ENCODE results near the gene WDR37.

Gene WDR37

DNA sequence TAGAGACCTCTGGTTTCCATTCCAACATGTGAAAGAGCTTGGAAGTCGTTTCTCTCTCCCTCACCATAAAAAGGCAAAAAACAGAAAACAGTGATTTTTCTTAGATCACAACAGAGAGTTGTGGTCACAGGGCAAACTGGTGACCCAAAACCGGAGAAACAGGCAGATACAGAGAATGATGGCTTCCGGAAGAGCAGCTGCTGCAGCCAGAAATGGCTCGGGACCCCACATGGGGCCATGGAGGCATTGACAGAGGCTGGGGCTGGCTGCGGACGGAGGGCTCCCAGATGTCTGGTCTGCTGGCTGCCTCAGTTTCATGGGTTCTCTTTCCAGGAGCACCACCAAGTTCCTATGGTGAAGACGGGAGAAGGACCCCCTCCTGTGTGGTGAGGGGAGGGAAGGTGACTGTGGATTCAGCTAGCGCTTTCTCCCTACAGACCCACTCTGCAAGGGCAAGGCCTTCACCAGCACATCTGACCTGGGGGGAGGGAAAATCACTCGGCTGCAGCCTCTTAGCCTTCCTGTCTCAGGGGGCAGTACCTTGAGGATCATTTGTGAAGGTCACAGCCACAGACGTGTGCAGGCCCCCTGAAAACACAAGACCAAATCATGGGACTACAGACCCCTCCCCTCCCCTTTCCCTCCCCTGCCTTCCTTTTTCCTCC is 81.4 kb downstream of the WDR37 start:
- H3K27ac ChIP-seq = peak overlapping the region; percentile 70; the same call in 1 of the 2 replicates
- H3K4me2 ChIP-seq = peak overlapping the region; percentile 86
- H3K4me1 ChIP-seq = peaks cover 63% of the 10 kb centered on the region
- H3K4me3 ChIP-seq = peak overlapping the region; percentile 49
- H4K20me1 ChIP-seq = no peaks in the 10 kb centered on the region
- H3K36me3 ChIP-seq = no peaks in the 10 kb centered on the region; the same call in 1 of the 2 replicates
- no peak for TF ChIP-seq Cebpa-rat (IDR thresholded peaks at IDR 0.05)
- peak overlapping the region; percentile 38; the same call in 1 of the 2 replicates for H3K9ac ChIP-seq
- H3K27me3 ChIP-seq = no peaks in the 10 kb centered on the region
- peaks cover 21% of the 10 kb centered on the region for H3K9me3 ChIP-seq

DNA sequence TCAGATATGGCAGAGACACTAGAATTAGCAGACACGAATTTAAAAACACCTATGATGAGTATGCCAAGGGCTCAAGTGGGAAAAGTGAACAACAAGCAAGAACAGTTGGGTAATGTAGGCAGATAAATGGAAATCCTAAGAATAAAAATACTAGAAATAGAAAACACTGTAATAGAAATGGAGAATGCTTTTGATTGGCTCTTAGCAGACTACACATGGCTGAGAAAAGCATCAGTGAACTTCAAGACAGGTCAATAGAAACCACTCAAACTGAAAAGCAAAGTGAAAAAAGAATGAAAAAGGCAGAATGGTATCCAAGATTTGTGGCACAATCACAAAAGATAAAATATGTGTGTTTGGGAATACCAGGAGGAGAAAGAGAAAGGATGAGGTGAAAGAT is 82.3 kb downstream of the WDR37 start:
- Histone ChIP-seq H3K36me3 (no peaks in the 10 kb centered on the region; the same call in 1 of the 2 replicates), H3K9ac (no peak overlapping the region), H3K27me3 (no peaks in the 10 kb centered on the region), H4K20me1 (no peaks in the 10 kb centered on the region), H3K4me3 (no peak overlapping the region), H3K9me3 (peaks cover 28% of the 10 kb centered on the region), H3K4me2 (peak overlapping the region; percentile 27; the same call in 1 of the 2 replicates), H3K27ac (peak overlapping the region; percentile 19; the same call in 1 of the 2 replicates), H3K4me1 (peaks cover 56% of the 10 kb centered on the region)
- no peak for TF ChIP-seq Cebpa-rat (IDR thresholded peaks at IDR 0.05)

DNA sequence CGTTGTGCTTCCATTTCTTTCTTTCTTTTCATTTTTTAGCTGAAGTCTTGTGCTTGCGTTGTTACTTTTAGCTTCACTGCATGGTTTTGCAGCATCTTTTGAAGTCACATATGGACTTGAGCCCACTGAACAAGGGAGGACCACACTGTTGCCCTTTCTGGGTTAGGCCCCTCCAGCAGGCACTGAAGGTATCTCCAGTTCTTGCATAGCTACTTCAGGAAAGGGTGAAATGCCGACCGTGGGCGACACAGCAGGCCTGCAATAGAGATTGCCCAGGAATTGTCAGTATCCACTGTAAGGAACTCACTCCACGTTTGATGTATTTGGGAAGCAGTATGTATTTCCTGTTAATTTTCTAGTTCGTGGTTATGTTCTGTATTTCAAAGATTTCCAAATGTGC is 85.1 kb downstream of the WDR37 start:
- no peaks in the 10 kb centered on the region for H3K27me3 ChIP-seq
- H3K4me2 ChIP-seq = no peak overlapping the region

DNA sequence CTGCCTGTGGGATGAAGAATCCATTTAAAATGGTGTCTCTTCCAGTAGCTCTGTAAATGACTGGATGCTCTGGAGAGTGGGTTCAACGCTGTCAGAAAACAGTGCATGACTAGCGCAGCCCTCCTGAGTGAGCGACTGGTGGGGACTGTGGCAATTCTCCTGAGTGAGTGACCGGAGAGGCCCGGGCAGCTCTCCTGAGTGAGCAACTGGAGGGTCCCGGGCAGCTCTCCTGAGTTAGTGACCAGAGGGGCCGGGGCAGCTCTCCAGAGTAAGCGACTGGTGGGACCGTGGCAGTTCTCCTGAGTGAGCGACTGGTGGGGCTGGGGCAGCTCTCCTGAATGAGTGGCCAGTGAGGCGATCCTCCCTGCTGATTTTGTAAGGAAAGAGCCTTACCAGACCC is 85.5 kb downstream of the WDR37 start:
- no peak overlapping the region for H3K9ac ChIP-seq
- H3K4me1 ChIP-seq = peaks cover 28% of the 10 kb centered on the region
- H3K36me3 ChIP-seq = no peaks in the 10 kb centered on the region
- H3K9me3 ChIP-seq = peaks cover 54% of the 10 kb centered on the region
- H3K4me2 ChIP-seq = no peak overlapping the region
- H3K27me3 ChIP-seq = no peaks in the 10 kb centered on the region
- H3K4me3 ChIP-seq = no peak overlapping the region
- H4K20me1 ChIP-seq = no peaks in the 10 kb centered on the region
- no peak for TF ChIP-seq Cebpa-rat (IDR thresholded peaks at IDR 0.05)
- no peak overlapping the region for H3K27ac ChIP-seq

More for the DNA sequence above, 85.1 kb downstream of the WDR37 start:
- Histone ChIP-seq H3K9me3 (peaks cover 49% of the 10 kb centered on the region), H3K4me3 (no peak overlapping the region), H3K27ac (no peak overlapping the region), H3K36me3 (no peaks in the 10 kb centered on the region), H3K4me1 (peaks cover 32% of the 10 kb centered on the region), H3K9ac (no peak overlapping the region), H4K20me1 (no peaks in the 10 kb centered on the region)
- no peak for TF ChIP-seq Cebpa-rat (IDR thresholded peaks at IDR 0.05)

DNA sequence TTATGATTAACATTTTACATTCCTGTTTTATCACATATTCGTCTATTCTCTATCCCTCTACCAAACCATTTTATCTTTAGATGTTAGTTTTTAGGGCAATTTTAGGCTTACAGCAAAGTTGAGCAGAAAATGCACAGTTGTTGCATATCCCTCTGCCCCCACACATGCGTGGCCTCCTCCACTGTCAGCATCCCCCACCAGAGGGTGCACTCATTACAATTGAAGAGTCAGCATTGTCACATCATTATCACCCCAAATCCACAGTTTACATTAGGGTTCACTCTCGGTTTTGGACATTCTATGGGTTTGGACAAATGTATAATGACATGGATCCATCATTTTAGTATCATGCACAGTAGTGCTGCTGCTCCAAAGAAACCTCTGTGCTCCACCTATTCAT is 86.4 kb downstream of the WDR37 start:
- Histone ChIP-seq H3K4me3 (no peak overlapping the region), H3K9ac (no peak overlapping the region), H3K9me3 (peaks cover 63% of the 10 kb centered on the region), H3K27me3 (no peaks in the 10 kb centered on the region), H4K20me1 (no peaks in the 10 kb centered on the region), H3K36me3 (no peaks in the 10 kb centered on the region), H3K4me2 (no peak overlapping the region), H3K27ac (no peak overlapping the region), H3K4me1 (peaks cover 19% of the 10 kb centered on the region)
- no peak for TF ChIP-seq Cebpa-rat (IDR thresholded peaks at IDR 0.05)

DNA sequence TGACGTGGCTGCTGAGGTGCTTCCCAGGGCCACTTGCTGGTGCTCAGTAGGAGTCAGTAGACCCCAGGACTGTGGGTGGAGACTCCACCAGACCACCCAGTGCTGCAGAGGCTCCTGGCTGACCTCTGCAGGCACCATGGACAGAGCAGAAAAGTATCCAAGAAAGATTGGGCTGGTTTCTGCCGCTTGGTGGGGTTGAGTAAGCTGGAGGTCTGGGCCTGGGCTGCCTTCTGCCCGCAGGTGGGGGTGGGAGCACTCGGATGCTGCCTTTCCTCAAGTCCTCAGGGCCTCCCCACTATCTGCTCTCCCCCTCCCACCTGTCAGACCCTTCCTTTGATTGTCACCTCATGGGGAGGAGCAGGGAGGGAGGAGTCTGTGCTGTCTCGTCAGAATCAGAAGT is 91.6 kb downstream of the WDR37 start:
- Histone ChIP-seq H3K4me1 (peaks cover 52% of the 10 kb centered on the region), H4K20me1 (no peaks in the 10 kb centered on the region), H3K27ac (peak overlapping the region; percentile 23; the same call in 1 of the 2 replicates), H3K27me3 (no peaks in the 10 kb centered on the region), H3K4me2 (no peak overlapping the region), H3K4me3 (no peak overlapping the region), H3K36me3 (no peaks in the 10 kb centered on the region), H3K9ac (no peak overlapping the region), H3K9me3 (peaks cover 57% of the 10 kb centered on the region)
- no peak for TF ChIP-seq Cebpa-rat (IDR thresholded peaks at IDR 0.05)

DNA sequence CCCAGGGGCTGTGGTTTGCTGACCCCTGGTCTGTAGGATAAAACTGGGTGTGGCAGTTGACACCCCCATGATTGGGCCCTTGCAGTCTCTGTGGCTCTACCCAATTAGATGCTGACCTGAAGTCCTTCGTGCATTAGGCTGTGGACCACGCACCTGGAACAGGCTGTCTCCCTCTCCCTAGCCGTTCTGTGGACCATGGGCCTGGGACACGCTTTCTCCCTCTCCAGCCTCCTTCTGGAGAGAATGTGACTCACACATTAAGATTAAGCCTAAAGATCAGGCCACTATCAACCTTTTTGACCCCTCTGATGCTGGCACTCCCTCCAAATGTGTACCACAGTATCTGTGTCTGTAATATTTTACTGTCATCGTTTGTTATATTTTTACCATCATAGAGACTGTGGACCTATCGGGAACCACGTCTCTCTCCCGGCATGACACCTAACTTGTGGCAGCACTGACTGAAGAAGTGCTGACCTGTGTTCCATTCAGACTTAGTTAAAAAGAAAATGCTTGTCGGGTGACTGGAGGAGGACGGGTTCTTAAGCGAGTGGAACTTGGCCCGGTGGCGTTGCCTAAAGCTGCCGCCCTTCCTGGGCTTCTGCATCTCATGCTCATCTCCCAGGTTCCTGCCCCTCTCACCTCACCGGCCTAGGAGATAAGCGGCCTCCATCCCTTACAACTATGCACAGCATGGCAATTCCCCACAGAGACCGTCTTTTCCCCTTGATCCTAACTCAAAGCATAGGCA is 92.8 kb downstream of the WDR37 start:
- peaks cover 45% of the 10 kb centered on the region for H3K9me3 ChIP-seq
- no peak overlapping the region for H3K4me3 ChIP-seq
- no peaks in the 10 kb centered on the region for H4K20me1 ChIP-seq
- no peaks in the 10 kb centered on the region for H3K27me3 ChIP-seq
- no peaks in the 10 kb centered on the region for H3K36me3 ChIP-seq
- H3K4me1 ChIP-seq = peaks cover 64% of the 10 kb centered on the region
- no peak for TF ChIP-seq Cebpa-rat (IDR thresholded peaks at IDR 0.05)
- H3K9ac ChIP-seq = no peak overlapping the region
- peak overlapping the region; percentile 94 for H3K4me2 ChIP-seq
- peak overlapping the region; percentile 36 for H3K27ac ChIP-seq

DNA sequence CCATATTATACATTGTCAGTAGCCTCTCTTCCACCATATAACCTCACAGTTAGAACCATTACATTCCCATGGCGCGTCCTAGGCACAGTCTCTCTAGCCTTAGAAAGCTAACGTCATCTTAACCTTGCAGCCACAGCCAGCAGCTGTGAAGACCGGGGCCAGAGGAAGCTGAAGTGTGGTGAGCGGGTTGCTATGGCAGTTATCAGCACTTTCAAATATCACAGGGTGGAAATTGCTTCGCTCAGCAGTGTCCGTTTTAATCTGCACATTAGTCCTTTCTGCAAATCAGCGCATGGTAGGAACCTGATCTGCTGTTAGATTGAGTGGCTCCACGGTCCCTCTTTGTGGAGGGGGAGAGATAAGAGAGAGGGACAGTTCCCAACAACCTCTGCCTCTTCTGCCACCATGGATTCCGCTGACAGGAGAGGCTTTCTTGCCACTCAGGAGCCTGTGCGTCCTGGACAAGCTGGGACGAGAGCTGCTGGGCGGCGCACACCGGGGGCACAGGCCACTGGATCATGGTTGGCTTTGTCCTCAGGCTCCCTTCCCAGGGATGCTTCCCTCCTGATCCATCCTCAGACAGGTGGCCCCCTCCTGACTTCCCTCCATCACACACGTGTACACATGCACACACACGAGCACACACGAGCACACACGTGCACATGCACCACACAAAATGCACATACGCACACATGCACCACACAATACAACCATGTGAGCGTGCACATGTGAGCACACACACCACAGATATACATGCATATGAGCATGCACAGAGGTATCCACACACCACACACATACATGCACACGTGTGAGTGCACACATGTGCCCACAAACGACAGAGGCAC is 93.8 kb downstream of the WDR37 start:
- H3K36me3 ChIP-seq = no peaks in the 10 kb centered on the region
- H3K9ac ChIP-seq = peak overlapping the region; percentile 21; the same call in 1 of the 2 replicates
- peaks cover 38% of the 10 kb centered on the region for H3K9me3 ChIP-seq
- H3K4me2 ChIP-seq = peak overlapping the region; percentile 94
- peak overlapping the region; percentile 48 for H3K4me3 ChIP-seq
- no peaks in the 10 kb centered on the region for H3K27me3 ChIP-seq
- no peak for TF ChIP-seq Cebpa-rat (IDR thresholded peaks at IDR 0.05)
- peak overlapping the region; percentile 69 for H3K27ac ChIP-seq
- no peaks in the 10 kb centered on the region for H4K20me1 ChIP-seq
- peaks cover 74% of the 10 kb centered on the region for H3K4me1 ChIP-seq

DNA sequence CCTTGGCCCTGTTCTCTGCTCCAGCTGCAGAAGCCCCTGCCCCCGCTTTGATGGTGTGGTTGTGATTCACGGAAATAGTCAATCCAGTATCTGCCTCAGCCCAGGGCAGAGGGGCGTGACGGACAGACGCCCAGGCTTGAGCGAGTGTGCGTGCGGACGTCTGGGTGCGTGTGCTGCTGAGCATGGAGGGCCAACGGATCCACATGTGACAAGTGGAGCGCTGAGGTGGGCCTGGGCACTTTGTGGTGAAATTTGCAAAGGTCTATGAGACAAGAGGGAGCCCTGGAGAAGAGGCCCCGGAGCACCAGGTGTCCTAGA is 94.4 kb downstream of the WDR37 start:
- Histone ChIP-seq H3K9me3 (peaks cover 32% of the 10 kb centered on the region), H3K36me3 (no peaks in the 10 kb centered on the region), H3K4me2 (peak overlapping the region; percentile 94), H3K27ac (peak overlapping the region; percentile 69), H3K4me1 (peaks cover 80% of the 10 kb centered on the region), H4K20me1 (no peaks in the 10 kb centered on the region), H3K27me3 (no peaks in the 10 kb centered on the region), H3K4me3 (peak overlapping the region; percentile 48), H3K9ac (peak overlapping the region; percentile 4; the same call in 1 of the 2 replicates)
- no peak for TF ChIP-seq Cebpa-rat (IDR thresholded peaks at IDR 0.05)

Data from BLaER1 (cell line).